GM12874 (cell line): Measurements from ENCODE around the gene CST5.

Source experiments
- CTCF ChIP-seq: IDR thresholded peaks from 2 replicates; pipeline ENCODE4 v1.5.1; 2011; ENCODE audit warnings: low read depth, mild to moderate bottlenecking, control low read depth, low read length, moderate library complexity; ENCODE audit not compliant: insufficient read depth

The CST5 gene

GRCh38 chr20:23857962-23858595 lies 21.5 kb downstream of the CST5 start:
- TF ChIP-seq CTCF = no peak

- no peak for TF ChIP-seq CTCF
Observed at GRCh38 chr20:23856736-23857135, 22.8 kb downstream of the CST5 start.

DNA sequence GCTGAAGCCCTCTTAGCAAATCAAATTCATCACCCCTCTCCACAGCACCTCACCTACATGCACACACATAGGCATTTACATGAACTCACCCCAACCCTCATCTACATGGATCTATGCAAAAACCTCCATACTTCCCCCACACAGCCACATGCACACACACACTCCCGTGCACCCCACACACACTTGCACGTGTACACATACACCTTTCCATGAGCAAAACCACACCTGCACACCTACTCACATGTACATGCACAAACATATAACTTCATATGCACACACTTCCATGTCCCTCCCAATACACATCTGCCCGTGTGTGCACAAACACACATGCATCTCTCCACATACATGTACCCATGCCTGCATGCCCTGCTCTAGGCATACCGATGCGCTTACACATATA lies 23.3 kb downstream of the CST5 start:
- TF ChIP-seq CTCF = no peak

DNA sequence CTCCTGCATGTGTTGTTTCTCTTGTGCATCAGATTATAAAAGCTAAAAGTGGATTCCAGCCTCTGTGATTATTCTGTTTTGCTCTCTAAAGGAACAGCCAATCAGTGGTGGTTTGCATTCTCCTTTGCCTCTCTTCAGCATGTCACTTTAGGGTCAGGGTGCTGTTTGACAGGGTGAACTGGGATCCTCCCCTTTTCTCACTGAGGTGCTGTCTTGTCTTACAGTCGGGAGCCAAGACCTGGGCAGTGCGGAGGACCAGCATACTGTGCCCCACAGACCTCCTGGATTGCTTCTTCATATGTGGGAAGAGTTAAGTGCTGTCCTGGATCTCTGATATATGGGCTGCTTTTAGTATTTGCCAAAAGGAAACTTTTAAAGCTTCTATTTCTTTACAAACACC lies 37.9 kb downstream of the CST5 start:
- no peak for TF ChIP-seq CTCF

- TF ChIP-seq CTCF = no peak
Observed at GRCh38 chr20:23835716-23836115, 43.8 kb downstream of the CST5 start.

DNA sequence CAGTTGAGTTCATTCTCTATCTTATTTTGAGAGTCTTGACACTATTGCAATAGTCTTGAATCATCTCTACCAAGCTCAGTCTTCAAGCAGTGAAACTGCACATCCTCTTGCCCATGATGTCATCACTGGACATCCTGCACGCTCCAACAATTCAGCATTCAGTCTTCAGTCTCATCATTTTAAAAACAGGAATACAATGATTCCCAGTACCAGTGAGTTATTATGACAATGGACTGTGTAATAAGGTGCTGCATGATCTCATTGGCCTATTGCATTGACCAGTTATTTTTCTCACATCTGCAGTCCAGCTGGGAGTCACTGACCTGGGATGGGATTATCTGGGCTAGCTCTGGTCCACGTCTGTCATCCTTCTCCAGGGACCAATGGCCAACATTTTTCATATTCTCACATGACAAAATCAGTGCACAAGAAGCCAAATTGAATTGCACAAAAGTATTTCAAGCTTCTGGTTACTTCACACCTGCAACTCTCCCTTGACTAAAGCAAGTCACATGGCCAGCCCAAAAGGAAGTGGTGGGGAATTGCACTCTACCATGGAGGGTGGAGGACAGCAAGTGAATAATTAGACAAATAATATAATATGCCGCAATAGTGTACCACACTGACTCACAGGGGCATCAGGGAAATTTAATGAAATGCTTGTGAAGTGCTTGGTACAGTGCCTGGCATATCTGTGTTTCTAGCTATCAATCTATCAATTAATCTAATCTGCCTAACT lies 46.6 kb downstream of the CST5 start:
- TF ChIP-seq CTCF = no peak

DNA sequence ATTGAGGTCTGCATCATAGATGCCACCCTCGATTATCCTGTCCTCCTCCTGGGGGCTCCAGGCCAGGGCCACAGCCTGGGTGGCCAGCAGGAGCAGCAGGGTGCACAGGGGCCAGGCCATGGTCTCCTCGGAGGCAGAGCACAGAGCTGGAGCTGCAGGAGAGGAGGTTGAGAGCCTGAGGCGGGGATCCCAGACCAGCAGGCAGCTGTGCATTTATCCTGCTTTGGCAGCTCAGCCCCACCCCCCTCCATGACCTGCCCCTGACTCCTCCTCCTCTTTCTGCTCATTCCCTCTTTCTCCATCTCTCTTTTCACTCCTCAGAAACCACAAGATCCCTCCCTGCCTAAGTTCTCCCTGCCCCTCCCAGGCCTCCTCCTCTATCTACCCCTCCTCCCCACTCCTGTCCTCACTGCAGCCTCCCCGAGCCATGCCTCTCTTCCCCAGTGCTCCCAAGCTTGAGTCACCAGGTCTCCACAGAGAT lies 53.0 kb downstream of the CST5 start, which contains the start of gene CST2:
CST2 (minus strand) TSS at position 189 of the 481 bp plus-strand sequence; CDS start at position 120, 69 bp downstream.
- no peak for TF ChIP-seq CTCF
